ENCODE measurements around the gene SEC14L5.

The SEC14L5 gene

DNA sequence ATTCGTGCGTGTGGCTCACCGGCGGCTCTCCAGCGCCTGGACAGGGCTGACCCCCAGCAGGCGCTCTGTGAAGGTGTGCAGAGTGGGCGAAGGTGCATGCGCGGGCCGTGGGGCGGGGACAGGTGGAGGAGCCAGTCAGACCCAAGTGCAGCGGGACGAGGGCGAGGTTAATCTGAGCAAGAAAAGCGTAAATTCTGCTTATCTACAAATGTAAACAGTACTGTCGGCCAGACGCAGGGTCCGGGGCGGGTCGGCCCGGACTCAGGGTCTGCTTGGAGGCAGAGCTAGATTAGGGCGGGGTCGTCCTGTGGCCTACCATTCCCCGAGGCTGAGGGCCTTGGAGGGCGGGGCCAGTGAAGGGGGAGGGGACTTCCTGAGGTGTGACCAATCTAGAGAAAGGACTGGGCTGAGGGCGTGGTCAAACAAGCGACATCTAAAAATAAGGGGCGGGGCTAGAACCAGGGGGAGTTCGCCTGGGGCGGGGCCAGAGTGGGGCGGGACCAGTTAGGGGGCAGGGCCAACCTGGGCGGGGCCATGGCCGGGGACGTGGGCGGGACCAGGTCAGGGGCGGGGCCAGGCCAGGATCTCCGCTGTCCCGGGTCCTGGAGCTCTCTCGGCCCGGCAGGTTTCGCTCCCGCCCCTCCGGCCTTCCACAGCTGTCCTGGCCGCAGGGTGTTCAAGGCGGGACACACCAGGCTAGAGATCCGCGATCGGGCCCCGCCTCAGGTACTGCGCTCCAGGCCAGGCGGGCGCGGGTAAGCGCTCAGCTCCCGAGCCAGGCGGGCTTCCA lies at the start of gene SEC14L5:
SEC14L5 (plus strand) TSS at position 611 of the 790 bp plus-strand sequence. CDS start 994 bp downstream, outside the sequence.
- ChIA-PET CTCF (interaction anchor here (0.6 to 1.0 kb wide), 4 partner anchors 10 to 211 kb away, joined by 3 to 4 read pairs (median 3); no protein-coding TSS in a partner anchor), POLR2A (interaction anchor here (0.5 to 1.4 kb wide), 6 partner anchors 10 to 262 kb away, joined by 3 to 7 read pairs (median 4); partner anchors contain the start of genes ANKS3 and DNAAF8)
- peak; percentile 99 for DNase-seq (ENCODE audit: extremely low spot score)
- TF ChIP-seq FOXM1 (IDR thresholded peaks at IDR 0.05; ENCODE audit: borderline replicate concordance) = no peak
- TF ChIP-seq HDGF (IDR thresholded peaks at IDR 0.05; ENCODE audit: borderline replicate concordance) = no peak
- no peak for TF ChIP-seq CTBP1 (IDR thresholded peaks at IDR 0.05; ENCODE audit: borderline replicate concordance)
- no peak for TF ChIP-seq ELF4 (IDR thresholded peaks at IDR 0.05)
- TF ChIP-seq FOXK2 (IDR thresholded peaks at IDR 0.05) = no peak
- TF ChIP-seq ARNT (IDR thresholded peaks at IDR 0.05) = no peak
- TF ChIP-seq BHLHE40 (IDR thresholded peaks at IDR 0.05; ENCODE audit: borderline replicate concordance) = no peak

DNA sequence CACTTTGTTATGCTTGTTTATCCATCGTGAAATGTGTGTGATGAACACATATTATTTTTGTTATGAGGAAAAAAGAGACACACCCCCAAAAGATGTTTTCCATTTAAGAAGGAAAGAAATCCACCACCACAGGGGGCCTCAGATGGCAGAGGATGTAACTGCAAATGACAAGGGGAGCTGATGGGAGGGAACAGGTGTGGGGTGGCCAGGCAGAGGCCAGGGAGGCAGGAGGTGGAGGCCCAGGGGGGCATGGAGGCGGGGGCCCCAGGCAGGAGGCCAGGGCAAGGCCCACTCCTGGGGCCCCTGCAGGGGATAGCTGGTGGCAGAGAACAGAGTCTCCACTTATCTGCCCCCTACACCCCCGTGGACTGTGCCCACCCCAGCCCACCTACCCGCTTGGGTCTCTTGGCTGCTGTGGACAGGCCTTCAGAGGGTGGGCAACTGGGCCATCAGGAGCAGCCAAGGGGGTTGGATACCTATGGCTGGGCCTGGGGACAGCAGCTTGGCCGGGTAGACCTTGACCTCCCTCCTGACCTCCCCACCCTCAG lies 49.2 kb upstream of the SEC14L5 start:
- CTCF ChIA-PET = no interaction called here
- no peak for DNase-seq (ENCODE audit: extremely low spot score)
- POLR2A ChIA-PET = no interaction called here
- no peak for TF ChIP-seq L3MBTL2 (conservative IDR thresholded peaks at IDR 0.05)

DNA sequence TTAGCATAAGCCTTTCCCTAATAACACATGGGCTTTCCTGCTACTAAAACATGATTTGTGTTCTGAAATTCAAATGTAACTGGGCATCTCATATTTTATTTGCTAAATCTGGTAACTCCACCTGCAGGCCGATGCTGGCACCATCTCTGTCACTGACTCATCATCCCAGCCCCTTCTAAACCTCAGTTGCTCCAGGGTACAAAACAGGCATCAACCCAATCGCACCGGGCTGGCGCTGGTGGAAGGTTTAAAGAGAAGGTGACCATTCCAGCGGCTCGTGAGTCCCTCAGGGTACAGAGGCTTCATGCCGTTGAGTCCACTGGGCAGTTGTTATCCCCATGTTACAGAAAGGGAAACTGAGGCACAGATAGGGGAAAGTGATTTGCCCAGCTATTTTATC lies 48.3 kb upstream of the SEC14L5 start:
- ChIA-PET POLR2A (no interaction called here), CTCF (no interaction called here)
- no peak for TF ChIP-seq ARNT (IDR thresholded peaks at IDR 0.05)
- TF ChIP-seq FOXA1 (IDR thresholded peaks at IDR 0.05) = no peak
- no peak for TF ChIP-seq TARDBP (IDR thresholded peaks at IDR 0.05)
- no peak for TF ChIP-seq FOXK2 (IDR thresholded peaks at IDR 0.05)
- no peak for TF ChIP-seq ZNF384 (IDR thresholded peaks at IDR 0.05)
- no peak for TF ChIP-seq HDGF (IDR thresholded peaks at IDR 0.05; ENCODE audit: borderline replicate concordance)
- no peak for TF ChIP-seq BHLHE40 (IDR thresholded peaks at IDR 0.05; ENCODE audit: borderline replicate concordance)
- no peak for TF ChIP-seq SUZ12 (IDR thresholded peaks at IDR 0.05)
- no peak for TF ChIP-seq FOXM1 (IDR thresholded peaks at IDR 0.05; ENCODE audit: borderline replicate concordance)
- TF ChIP-seq L3MBTL2 (conservative IDR thresholded peaks at IDR 0.05) = no peak
- TF ChIP-seq SP1 (IDR thresholded peaks at IDR 0.05) = no peak
- no peak for TF ChIP-seq NFRKB (IDR thresholded peaks at IDR 0.05)
- TF ChIP-seq LEF1 (IDR thresholded peaks at IDR 0.05; ENCODE audit: borderline replicate concordance) = no peak
- TF ChIP-seq, protein P1, sequence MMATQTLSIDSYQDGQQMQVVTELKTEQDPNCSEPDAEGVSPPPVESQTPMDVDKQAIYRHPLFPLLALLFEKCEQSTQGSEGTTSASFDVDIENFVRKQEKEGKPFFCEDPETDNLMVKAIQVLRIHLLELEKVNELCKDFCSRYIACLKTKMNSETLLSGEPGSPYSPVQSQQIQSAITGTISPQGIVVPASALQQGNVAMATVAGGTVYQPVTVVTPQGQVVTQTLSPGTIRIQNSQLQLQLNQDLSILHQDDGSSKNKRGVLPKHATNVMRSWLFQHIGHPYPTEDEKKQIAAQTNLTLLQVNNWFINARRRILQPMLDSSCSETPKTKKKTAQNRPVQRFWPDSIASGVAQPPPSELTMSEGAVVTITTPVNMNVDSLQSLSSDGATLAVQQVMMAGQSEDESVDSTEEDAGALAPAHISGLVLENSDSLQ (IDR thresholded peaks at IDR 0.05) = no peak
- TF ChIP-seq ELF4 (IDR thresholded peaks at IDR 0.05) = no peak
- TF ChIP-seq CTBP1 (IDR thresholded peaks at IDR 0.05; ENCODE audit: borderline replicate concordance) = no peak
- DNase-seq (ENCODE audit: extremely low spot score) = no peak

DNA sequence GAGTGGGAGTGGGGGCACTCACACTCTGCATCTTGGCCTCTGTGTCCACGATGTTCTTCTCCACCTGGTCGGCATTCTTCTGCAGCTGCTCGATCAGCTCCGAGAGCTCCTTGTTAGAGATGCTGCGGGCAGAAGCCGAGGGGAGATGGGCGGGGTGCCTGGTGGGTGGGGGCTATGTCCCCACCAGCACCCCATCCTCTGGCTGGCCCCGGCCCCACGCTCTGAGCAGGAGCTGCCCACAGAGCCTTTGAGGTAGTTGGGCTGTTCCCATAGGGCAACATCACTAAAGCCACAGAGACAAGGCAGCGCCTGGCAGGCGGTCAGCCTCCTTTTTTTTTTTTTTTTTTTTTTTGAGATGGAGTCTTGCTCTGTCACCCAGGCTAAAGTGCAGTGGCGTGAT lies 47.3 kb upstream of the SEC14L5 start:
- ChIA-PET POLR2A (no interaction called here), CTCF (no interaction called here)
- no peak for DNase-seq (ENCODE audit: extremely low spot score)
- TF ChIP-seq BHLHE40 (IDR thresholded peaks at IDR 0.05; ENCODE audit: borderline replicate concordance) (no peak), LEF1 (IDR thresholded peaks at IDR 0.05; ENCODE audit: borderline replicate concordance) (no peak), FOXA1 (IDR thresholded peaks at IDR 0.05) (no peak), TARDBP (IDR thresholded peaks at IDR 0.05) (no peak), SP1 (IDR thresholded peaks at IDR 0.05) (no peak), ELF4 (IDR thresholded peaks at IDR 0.05) (no peak), HDGF (IDR thresholded peaks at IDR 0.05; ENCODE audit: borderline replicate concordance) (no peak), ARNT (IDR thresholded peaks at IDR 0.05) (no peak), CTBP1 (IDR thresholded peaks at IDR 0.05; ENCODE audit: borderline replicate concordance) (no peak), FOXM1 (IDR thresholded peaks at IDR 0.05; ENCODE audit: borderline replicate concordance) (no peak), FOXK2 (IDR thresholded peaks at IDR 0.05) (no peak), L3MBTL2 (conservative IDR thresholded peaks at IDR 0.05) (no peak), NFRKB (IDR thresholded peaks at IDR 0.05) (no peak), SUZ12 (IDR thresholded peaks at IDR 0.05) (no peak), ZNF384 (IDR thresholded peaks at IDR 0.05) (no peak)
- TF ChIP-seq, protein P1 (IDR thresholded peaks at IDR 0.05) = no peak

DNA sequence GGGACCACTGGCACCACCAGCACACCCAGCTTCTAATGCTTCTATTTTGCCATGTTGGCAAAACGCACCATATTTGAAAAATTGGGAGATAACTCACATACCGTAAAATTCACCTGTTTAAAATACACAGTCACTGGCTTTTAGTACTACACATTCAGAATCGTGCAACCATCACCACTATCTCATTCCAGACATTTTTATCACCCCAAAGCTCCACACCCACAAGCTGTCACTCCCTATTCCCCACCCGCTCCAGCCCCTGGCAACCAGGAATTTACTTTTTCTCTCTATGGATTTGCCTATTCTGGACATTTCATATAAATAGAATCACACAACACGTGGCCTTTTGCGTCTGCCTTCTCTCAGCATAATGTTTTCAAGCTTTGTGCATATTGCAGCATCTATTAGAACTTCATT lies 46.2 kb upstream of the SEC14L5 start:
- CTCF ChIA-PET = no interaction called here
- POLR2A ChIA-PET = no interaction called here
- no peak for TF ChIP-seq NFRKB (IDR thresholded peaks at IDR 0.05)
- TF ChIP-seq SUZ12 (IDR thresholded peaks at IDR 0.05) = no peak
- TF ChIP-seq, protein P1 (IDR thresholded peaks at IDR 0.05) = no peak
- no peak for TF ChIP-seq HDGF (IDR thresholded peaks at IDR 0.05; ENCODE audit: borderline replicate concordance)
- TF ChIP-seq BHLHE40 (IDR thresholded peaks at IDR 0.05; ENCODE audit: borderline replicate concordance) = no peak
- no peak for TF ChIP-seq ELF4 (IDR thresholded peaks at IDR 0.05)
- TF ChIP-seq FOXM1 (IDR thresholded peaks at IDR 0.05; ENCODE audit: borderline replicate concordance) = no peak
- TF ChIP-seq L3MBTL2 (conservative IDR thresholded peaks at IDR 0.05) = no peak
- TF ChIP-seq TARDBP (IDR thresholded peaks at IDR 0.05) = no peak
- TF ChIP-seq LEF1 (IDR thresholded peaks at IDR 0.05; ENCODE audit: borderline replicate concordance) = no peak
- no peak for TF ChIP-seq ARNT (IDR thresholded peaks at IDR 0.05)
- no peak for TF ChIP-seq ZNF384 (IDR thresholded peaks at IDR 0.05)
- TF ChIP-seq SP1 (IDR thresholded peaks at IDR 0.05) = no peak
- TF ChIP-seq FOXA1 (IDR thresholded peaks at IDR 0.05) = no peak
- no peak for TF ChIP-seq FOXK2 (IDR thresholded peaks at IDR 0.05)
- no peak for TF ChIP-seq CTBP1 (IDR thresholded peaks at IDR 0.05; ENCODE audit: borderline replicate concordance)
- DNase-seq (ENCODE audit: extremely low spot score) = no peak
